ENCODE data around the gene L1CAM. TPM values are rescaled to one million over a fixed set of nuclear protein-coding genes. Genes with fewer than 3 reads are reported as not detected.

Gene L1CAM
- total and polyA plus RNA-seq, 2 of the 8 experiments (the other 6 are each of a cell fraction or from before 2014, with no cell fraction given): 11.0 to 43.0 TPM

DNA sequence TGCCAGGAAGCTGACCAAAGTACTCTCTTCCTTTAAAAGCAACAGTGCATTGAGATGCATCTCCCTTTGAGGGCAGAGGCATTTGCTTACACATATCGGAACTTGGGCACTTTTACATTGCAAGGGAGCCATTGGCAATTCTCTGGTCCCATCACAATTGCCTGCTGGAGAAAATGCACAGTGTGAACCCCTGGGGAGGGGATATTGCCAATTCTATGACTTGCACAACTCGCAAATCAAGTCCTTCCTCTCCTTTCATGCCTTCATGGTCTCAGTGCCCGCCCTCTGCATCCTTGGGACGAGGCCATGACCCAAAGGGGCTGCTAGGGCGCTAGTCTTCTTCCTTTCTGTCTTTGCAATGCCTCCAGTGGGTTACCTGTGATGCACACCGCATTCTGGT lies 40.8 kb downstream of the L1CAM start:
- Histone ChIP-seq H2AK5ac (ENCODE audit: low read depth, low read length) (no peak overlapping the region; the same call in 1 of the 2 replicates), H4K5ac (ENCODE audit: insufficient read length, low read depth, low read length) (no peak overlapping the region), H2AFZ (ENCODE audit: low read length) (no peak overlapping the region), H3K27me3 (replicated peaks in 1 of 4; ENCODE audit: control insufficient read depth in 3 of 4, extremely low read depth in 1 of 4, insufficient read depth in 3 of 4, low read length in 3 of 4) (no peaks in the 10 kb centered on the region), H2BK12ac (ENCODE audit: low read depth, low read length) (peak overlapping the region; percentile 94; the same call in 1 of the 2 replicates), H3K79me2 (ENCODE audit: control insufficient read depth in 1 of 2, insufficient read depth in 2 of 2, low read length in 2 of 2) (no peaks in the 10 kb centered on the region), H3K23me2 (ENCODE audit: low read depth, low read length) (no peaks in the 10 kb centered on the region), H4K8ac (ENCODE audit: extremely low read depth, insufficient read depth, low read length) (no peak overlapping the region), H3K4me3 (ENCODE audit: extremely low read depth in 1 of 4, insufficient read depth in 2 of 4, low read depth in 3 of 4, low read length in 4 of 4) (peak overlapping the region in 1 of 4 experiments; percentile 45; a peak in 1 of 8 replicates), H4K91ac (replicated peaks; ENCODE audit: insufficient read length, low read length) (peak overlapping the region; percentile 25), H3K9me3 (ENCODE audit: insufficient read depth in 2 of 2, low read depth in 1 of 2, low read length in 1 of 2) (no peaks in the 10 kb centered on the region), H3K9ac (replicated peaks in 1 of 4; ENCODE audit: extremely low read depth in 1 of 4, low read depth in 3 of 4, low read length in 3 of 4) (peak overlapping the region in 2 of 4 experiments; percentile 25 to 47; a peak in 1 of 7 replicates), H3K18ac (ENCODE audit: extremely low read depth, low read length) (no peak overlapping the region), H3K4ac (replicated peaks; ENCODE audit: insufficient read length, low read depth, low read length) (no peak overlapping the region), H2BK20ac (ENCODE audit: low read length) (0 out of 2 replicates have a peak overlapping the region, but pooled peaks have one; percentile 48), H3K79me1 (ENCODE audit: low read depth, low read length) (no peaks in the 10 kb centered on the region), H3K36me3 (ENCODE audit: control insufficient read depth in 2 of 4, insufficient read depth in 4 of 4, low read length in 3 of 4) (no peaks in the 10 kb centered on the region), H3K14ac (ENCODE audit: insufficient read length) (no peak overlapping the region), H4K20me1 (replicated peaks in 1 of 2; ENCODE audit: control insufficient read depth in 1 of 2, insufficient read depth in 2 of 2, low read length in 2 of 2) (no peaks in the 10 kb centered on the region), H3K27ac (ENCODE audit: low read depth, low read length) (peak overlapping the region; percentile 75; the same call in 1 of the 2 replicates), H3K23ac (ENCODE audit: insufficient read length) (no peak overlapping the region), H3K4me1 (replicated peaks in 1 of 4; ENCODE audit: control insufficient read depth in 3 of 4, insufficient read depth in 4 of 4, low read length in 3 of 4) (peaks cover 0 to 12% (median 3%) of the 10 kb centered on the region in 4 experiments; a peak in 5 of 7 replicates), H2BK120ac (replicated peaks; ENCODE audit: low read depth, low read length) (no peak overlapping the region), H2BK5ac (ENCODE audit: low read depth, low read length) (peak overlapping the region; percentile 95; the same call in 1 of the 2 replicates), H3K56ac (replicated peaks; ENCODE audit: insufficient read length, low read depth, low read length) (peak overlapping the region; percentile 47), H2BK15ac (ENCODE audit: low read length) (no peak overlapping the region), H3K4me2 (ENCODE audit: insufficient read depth in 1 of 2, low read depth in 2 of 2, low read length in 2 of 2) (peak overlapping the region; percentile 49 to 61)
- POLR2A ChIA-PET (ENCODE audit: partially characterized antibody): interaction anchor here (0.9 to 3.3 kb wide), 7 partner anchors 12 to 51 kb away, joined by 3 to 13 read pairs (median 4); partner anchors contain the start of genes IDH3G and SSR4
- WGBS, 2 experiments (ENCODE audit: extremely low coverage in 1 of 2, insufficient coverage in 1 of 2, insufficient read length in 1 of 2, insufficient replicate concordance in 2 of 2, low coverage in 1 of 2, low lambda C conversion rate in 2 of 2, missing lambda C conversion rate in 1 of 2): 4% methylated on average over 3 of the region's 6 CpGs; no CpG with 5 or more reads in 1 of the 2 experiments
- CTCF ChIA-PET (ENCODE audit: partially characterized antibody): interaction anchor here (0.9 to 1.5 kb wide), 2 partner anchors 14 to 66 kb away, joined by 3 to 4 read pairs; no protein-coding TSS in a partner anchor
- DNase-seq (ENCODE audit: low read depth in 1 of 2, low spot score in 2 of 2) (no peak), FAIRE-seq (peak; percentile 95)
- TF ChIP-seq ASH2L (IDR thresholded peaks at IDR 0.05; ENCODE audit: low read length) (peak; percentile 41), FOSL1 (IDR thresholded peaks at IDR 0.05; ENCODE audit: insufficient read depth, low read depth, low read length) (no peak), CEBPB (IDR thresholded peaks at IDR 0.05; ENCODE audit: low read depth, low read length) (peak; percentile 12; the same call in 1 of the 2 replicates)
